Muscle layer of colon (tissue), 2 donors: ENCODE measurements around the gene MCTP2.

Source experiments
- H3K27ac ChIP-seq: one replicate; pipeline ENCODE4 v1.7.0; 2013; ENCODE audit warnings: low read depth, mild to moderate bottlenecking, low read length, moderate library complexity
- H3K27me3 ChIP-seq, 2 donors: one replicate each; pipeline ENCODE4 v1.7.0; 2013; ENCODE audit warnings: low read length in 2 of 2, mild to moderate bottlenecking in 2 of 2; ENCODE audit not compliant: insufficient read depth in 2 of 2, control insufficient read depth in 1 of 2
- H3K36me3 ChIP-seq: one replicate; pipeline ENCODE4 v1.7.0; 2013; ENCODE audit warnings: mild to moderate bottlenecking, low read length; ENCODE audit not compliant: insufficient read depth
- H3K4me1 ChIP-seq: one replicate; pipeline ENCODE4 v1.7.0; 2013; ENCODE audit warnings: mild to moderate bottlenecking, low read length; ENCODE audit not compliant: insufficient read depth
- H3K4me3 ChIP-seq, 2 donors: one replicate each; pipeline ENCODE4 v1.7.0; 2013; ENCODE audit warnings: low read length in 2 of 2, low read depth in 1 of 2, mild to moderate bottlenecking in 1 of 2, moderate library complexity in 1 of 2
- H3K9ac ChIP-seq: one replicate; pipeline ENCODE4 v1.7.0; 2013; ENCODE audit warnings: low read length
- H3K9me3 ChIP-seq: one replicate; pipeline ENCODE4 v1.7.0; 2013; ENCODE audit warnings: mild to moderate bottlenecking, low read length
- donor health status: abdominal sarcoma.
- donor health status: Adenocarcinoma of cecum.

Gene MCTP2

GRCh38 chr15:94412979-94413746 is 181.8 kb downstream of the MCTP2 start:
- H3K9ac ChIP-seq: no peak overlapping the region
- no peaks in the 10 kb centered on the region for H3K27me3 ChIP-seq
- peaks cover 43% of the 10 kb centered on the region for H3K4me1 ChIP-seq
- H3K36me3 ChIP-seq: no peaks in the 10 kb centered on the region
- no peak overlapping the region for H3K27ac ChIP-seq
- H3K9me3 ChIP-seq: no peaks in the 10 kb centered on the region
- no peak overlapping the region for H3K4me3 ChIP-seq

- no peak overlapping the region for H3K27ac ChIP-seq
- H3K27me3 ChIP-seq: no peaks in the 10 kb centered on the region
- no peaks in the 10 kb centered on the region for H3K36me3 ChIP-seq
- no peak overlapping the region for H3K4me3 ChIP-seq
- no peaks in the 10 kb centered on the region for H3K9me3 ChIP-seq
- H3K4me1 ChIP-seq: peaks cover 43% of the 10 kb centered on the region
- no peak overlapping the region for H3K9ac ChIP-seq
Measured at GRCh38 chr15:94414916-94415315, 183.6 kb downstream of the MCTP2 start.

GRCh38 chr15:94416267-94416666 is 184.9 kb downstream of the MCTP2 start:
- Histone ChIP-seq H3K9ac (no peak overlapping the region), H3K4me3 (no peak overlapping the region), H3K9me3 (no peaks in the 10 kb centered on the region), H3K36me3 (no peaks in the 10 kb centered on the region), H3K27ac (no peak overlapping the region), H3K4me1 (peaks cover 43% of the 10 kb centered on the region), H3K27me3 (no peaks in the 10 kb centered on the region)

- Histone ChIP-seq H3K4me1 (peaks cover 43% of the 10 kb centered on the region), H3K36me3 (no peaks in the 10 kb centered on the region), H3K27me3 (no peaks in the 10 kb centered on the region), H3K4me3 (no peak overlapping the region), H3K27ac (peak overlapping the region; percentile 57), H3K9me3 (no peaks in the 10 kb centered on the region), H3K9ac (no peak overlapping the region)
Measured at GRCh38 chr15:94416820-94417219, 185.5 kb downstream of the MCTP2 start.

- Histone ChIP-seq H3K4me1 (peaks cover 40% of the 10 kb centered on the region), H3K9ac (no peak overlapping the region), H3K9me3 (no peaks in the 10 kb centered on the region), H3K36me3 (no peaks in the 10 kb centered on the region), H3K4me3 (peak overlapping the region in 1 of 2 donors; percentile 16), H3K27me3 (no peaks in the 10 kb centered on the region), H3K27ac (peak overlapping the region; percentile 31)
Measured at GRCh38 chr15:94417501-94418293, 186.3 kb downstream of the MCTP2 start.

- Histone ChIP-seq H3K4me1 (peaks cover 14% of the 10 kb centered on the region), H3K27me3 (no peaks in the 10 kb centered on the region), H3K9ac (no peak overlapping the region), H3K36me3 (no peaks in the 10 kb centered on the region), H3K4me3 (no peak overlapping the region), H3K27ac (no peak overlapping the region), H3K9me3 (no peaks in the 10 kb centered on the region)
Measured at GRCh38 chr15:94421706-94422105, 190.3 kb downstream of the MCTP2 start.

- no peaks in the 10 kb centered on the region for H3K9me3 ChIP-seq
- H3K4me1 ChIP-seq: no peaks in the 10 kb centered on the region
- no peak overlapping the region for H3K9ac ChIP-seq
- no peaks in the 10 kb centered on the region for H3K27me3 ChIP-seq
- H3K36me3 ChIP-seq: no peaks in the 10 kb centered on the region
- H3K27ac ChIP-seq: no peak overlapping the region
- no peak overlapping the region for H3K4me3 ChIP-seq
Measured at GRCh38 chr15:94432279-94432678, 200.9 kb downstream of the MCTP2 start.

DNA sequence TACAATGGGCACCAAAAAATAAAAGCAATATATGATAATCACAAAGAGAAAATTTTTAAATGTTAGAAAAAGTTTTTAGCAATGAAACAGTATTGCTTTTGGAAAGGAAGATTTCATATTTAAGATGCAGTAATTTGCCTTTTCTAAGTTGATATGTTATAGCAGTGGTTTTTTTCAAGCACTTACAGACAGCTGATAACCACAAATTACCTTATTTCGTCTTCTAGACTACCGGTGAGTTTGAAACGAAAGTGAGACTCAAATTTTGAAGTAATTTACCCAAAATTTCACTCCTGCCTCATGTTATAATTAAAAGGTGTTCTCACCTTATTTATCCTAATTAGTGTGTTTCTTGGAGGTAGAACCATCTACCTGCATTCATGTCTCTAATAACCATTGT is 207.8 kb downstream of the MCTP2 start:
- no peaks in the 10 kb centered on the region for H3K27me3 ChIP-seq
- H3K36me3 ChIP-seq: no peaks in the 10 kb centered on the region
- H3K9ac ChIP-seq: no peak overlapping the region
- H3K27ac ChIP-seq: no peak overlapping the region
- H3K9me3 ChIP-seq: no peaks in the 10 kb centered on the region
- H3K4me1 ChIP-seq: peaks cover 13% of the 10 kb centered on the region
- H3K4me3 ChIP-seq: no peak overlapping the region

DNA sequence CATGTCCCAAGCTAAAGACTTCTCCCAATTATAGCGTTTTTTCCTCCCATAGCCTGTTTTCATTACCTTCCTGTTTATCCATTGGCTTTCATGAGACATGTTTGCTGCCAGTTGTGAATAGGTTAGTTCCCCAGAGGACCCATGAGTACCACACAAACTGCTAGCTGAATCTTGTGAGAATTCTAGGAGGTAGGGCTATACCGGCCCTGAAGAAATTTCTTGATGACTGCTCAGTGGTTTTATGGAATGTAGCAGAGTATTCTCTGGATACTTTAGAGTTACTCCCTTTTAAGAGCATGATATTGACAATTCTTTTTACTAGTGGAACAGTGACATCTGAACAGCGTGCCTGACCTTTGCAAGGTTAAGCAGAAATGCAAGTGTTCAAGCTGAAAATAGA is 210.4 kb downstream of the MCTP2 start:
- peaks cover 24% of the 10 kb centered on the region for H3K4me1 ChIP-seq
- no peak overlapping the region for H3K4me3 ChIP-seq
- H3K36me3 ChIP-seq: no peaks in the 10 kb centered on the region
- peak overlapping the region; percentile 4 for H3K27ac ChIP-seq
- H3K9ac ChIP-seq: no peak overlapping the region
- no peaks in the 10 kb centered on the region for H3K9me3 ChIP-seq
- H3K27me3 ChIP-seq: no peaks in the 10 kb centered on the region

GRCh38 chr15:94442480-94442879 is 211.1 kb downstream of the MCTP2 start:
- Histone ChIP-seq H3K36me3 (no peaks in the 10 kb centered on the region), H3K9ac (no peak overlapping the region), H3K27me3 (no peaks in the 10 kb centered on the region), H3K9me3 (no peaks in the 10 kb centered on the region), H3K27ac (peak overlapping the region; percentile 4), H3K4me3 (no peak overlapping the region), H3K4me1 (peaks cover 25% of the 10 kb centered on the region)

- Histone ChIP-seq H3K9ac (no peak overlapping the region), H3K27me3 (no peaks in the 10 kb centered on the region), H3K27ac (no peak overlapping the region), H3K4me1 (peaks cover 25% of the 10 kb centered on the region), H3K36me3 (no peaks in the 10 kb centered on the region), H3K4me3 (no peak overlapping the region), H3K9me3 (no peaks in the 10 kb centered on the region)
Measured at GRCh38 chr15:94443186-94443585, 211.8 kb downstream of the MCTP2 start.
